NCI-H2029 treated with DMSO at 0.1 percent for 48 hours (cell line): ENCODE results near the gene HAGHL.

Experiments used
- DNase-seq: peaks from one replicate; lab custom pipeline; 2025; lab: John Stamatoyannopoulos, UW

HAGHL gene

DNA sequence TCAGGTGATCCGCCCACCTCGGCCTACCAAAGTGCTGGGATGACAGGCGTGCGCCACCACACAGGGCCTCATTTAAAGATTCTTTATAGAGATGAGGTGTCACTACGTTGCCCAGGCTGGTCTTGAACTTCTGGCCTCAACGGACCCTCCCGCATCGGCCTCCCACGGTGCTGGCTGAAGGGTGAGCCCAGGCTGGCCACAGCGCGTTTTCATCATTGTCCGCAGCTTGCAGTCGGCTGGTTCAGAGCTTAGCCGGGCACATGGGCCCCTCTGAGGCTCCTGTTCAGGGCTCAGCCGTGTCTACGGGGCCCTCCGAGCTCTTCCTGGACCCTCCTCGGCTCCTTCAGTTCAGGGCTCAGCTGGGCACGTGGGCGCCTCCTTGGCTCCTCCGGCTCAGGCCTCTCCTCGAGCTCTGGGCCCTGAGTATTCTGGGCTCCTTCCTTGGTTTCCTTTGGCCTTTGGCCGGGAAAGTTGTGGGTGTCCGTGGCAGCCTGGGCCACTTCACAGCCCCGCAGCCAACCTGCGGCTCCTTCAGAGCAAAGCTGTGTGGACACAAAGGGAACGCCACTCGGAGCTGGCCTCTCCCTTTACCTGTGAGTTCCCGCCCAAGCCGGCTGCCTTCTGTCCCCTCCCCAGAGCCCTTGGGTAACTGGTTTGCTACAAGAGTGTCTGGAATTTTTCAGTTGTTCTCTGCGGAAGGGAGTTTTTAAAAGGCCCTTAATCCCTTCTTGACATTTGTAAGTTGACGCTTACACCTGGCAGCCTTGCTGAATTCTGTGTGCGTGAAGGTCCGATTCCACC is 32.4 kb downstream of the HAGHL start:
- no peak for DNase-seq

DNA sequence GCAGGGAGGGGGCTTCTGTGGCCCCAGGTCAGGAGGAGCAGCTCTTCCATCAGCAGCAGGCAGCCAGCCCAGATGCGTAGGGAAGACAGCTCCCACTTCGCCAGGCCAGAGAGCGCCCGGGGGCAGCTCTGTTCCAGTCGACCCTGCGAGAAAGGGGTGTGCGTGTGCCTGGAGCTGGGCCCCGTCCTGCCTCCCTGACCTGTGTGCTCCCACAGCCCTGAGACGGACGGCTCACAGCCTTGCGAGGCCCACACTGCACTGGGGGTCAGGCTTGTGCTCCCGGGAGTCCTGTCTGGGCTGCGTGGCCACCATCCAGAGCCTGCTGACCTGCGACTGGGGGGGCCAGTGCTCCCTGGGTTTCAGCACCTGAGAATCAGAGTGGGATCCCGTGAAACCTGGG is 33.2 kb downstream of the HAGHL start:
- DNase-seq: no peak

DNA sequence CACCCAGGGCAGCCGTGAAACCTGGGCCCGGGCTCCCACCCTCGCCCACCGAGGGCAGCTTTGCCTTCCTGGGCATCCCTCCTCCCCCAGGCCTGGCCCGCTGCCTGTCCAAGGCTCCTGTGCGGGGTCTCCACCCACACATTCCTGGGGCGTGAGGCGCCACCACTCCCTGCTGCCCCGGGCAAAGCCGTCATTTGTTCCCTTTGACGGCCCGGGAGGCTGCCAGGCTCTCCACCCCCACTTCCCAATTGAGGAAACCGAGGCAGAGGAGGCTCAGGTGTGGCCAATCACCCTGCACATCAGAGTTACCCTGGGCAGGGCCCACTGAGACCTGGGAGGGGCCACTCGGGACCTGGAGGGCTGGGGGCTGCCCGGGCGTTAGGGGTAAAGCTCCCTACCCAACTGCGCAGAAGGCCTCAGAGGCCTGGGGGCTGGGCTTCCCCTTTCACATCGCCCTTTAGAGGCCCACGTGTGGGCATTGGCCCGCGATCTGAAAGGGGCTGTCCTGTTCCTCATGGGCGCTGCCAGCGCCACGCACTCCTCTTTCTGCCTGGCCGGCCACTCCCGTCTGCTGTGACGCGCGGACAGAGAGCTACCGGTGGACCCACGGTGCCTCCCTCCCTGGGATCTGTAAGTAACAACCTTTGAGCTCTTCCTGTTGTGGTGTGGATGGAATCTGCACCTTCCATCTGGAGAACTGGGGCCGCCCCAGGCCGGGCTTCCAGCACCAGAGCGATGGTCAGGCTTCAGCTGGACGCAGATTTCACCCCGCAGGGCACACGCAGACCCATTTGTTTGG is 33.8 kb downstream of the HAGHL start, which contains the start of gene MSLN:
Gene MSLN, plus strand, starts transcription at position 190 of the 799 bp plus-strand sequence. CDS start 1,947 bp downstream, outside the sequence.
- DNase-seq: no peak

DNA sequence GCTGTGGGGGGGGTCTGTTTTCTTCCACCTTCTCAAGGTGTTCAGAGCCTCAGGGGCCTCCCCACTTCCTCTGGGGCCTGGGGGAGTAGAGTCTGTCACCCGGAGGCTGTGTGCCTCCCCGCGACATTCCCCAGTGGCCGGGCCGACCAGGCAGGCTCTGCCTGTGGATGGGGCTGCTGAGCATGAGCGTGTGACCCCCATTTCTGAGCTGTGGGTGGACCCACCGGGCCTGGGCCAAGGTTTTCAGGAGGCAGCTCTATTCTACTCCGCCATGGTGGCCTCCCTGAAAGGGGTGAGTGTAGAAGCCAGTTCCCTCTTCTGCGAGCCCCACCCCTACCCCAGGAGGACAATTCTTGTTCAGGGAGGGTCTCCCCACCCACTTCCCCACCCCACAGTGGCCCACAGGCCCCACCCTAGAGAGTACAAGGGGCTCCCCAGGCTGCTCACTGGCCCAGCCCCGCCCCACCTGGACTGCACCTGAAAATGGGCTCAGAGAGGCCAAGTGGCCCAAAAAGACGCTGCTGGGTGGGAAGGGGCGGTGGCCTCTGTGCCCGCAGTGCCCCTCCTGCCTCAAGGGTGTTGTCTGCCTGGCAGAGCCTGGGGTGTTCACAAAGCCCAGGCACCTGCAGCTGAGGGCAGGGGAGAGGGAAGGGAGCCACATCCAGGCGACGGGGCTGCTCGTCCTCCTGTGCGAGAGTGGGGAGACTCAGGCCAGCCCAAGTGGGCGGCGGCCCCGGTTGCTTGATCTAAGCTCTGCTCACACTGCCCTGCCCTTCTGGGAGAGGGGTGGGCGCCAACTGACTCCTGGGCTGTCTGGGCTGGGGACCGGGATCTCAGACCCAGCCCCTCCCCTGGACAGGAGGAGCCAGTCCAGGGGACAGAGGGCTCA is 35.0 kb downstream of the HAGHL start:
- DNase-seq: no peak

DNA sequence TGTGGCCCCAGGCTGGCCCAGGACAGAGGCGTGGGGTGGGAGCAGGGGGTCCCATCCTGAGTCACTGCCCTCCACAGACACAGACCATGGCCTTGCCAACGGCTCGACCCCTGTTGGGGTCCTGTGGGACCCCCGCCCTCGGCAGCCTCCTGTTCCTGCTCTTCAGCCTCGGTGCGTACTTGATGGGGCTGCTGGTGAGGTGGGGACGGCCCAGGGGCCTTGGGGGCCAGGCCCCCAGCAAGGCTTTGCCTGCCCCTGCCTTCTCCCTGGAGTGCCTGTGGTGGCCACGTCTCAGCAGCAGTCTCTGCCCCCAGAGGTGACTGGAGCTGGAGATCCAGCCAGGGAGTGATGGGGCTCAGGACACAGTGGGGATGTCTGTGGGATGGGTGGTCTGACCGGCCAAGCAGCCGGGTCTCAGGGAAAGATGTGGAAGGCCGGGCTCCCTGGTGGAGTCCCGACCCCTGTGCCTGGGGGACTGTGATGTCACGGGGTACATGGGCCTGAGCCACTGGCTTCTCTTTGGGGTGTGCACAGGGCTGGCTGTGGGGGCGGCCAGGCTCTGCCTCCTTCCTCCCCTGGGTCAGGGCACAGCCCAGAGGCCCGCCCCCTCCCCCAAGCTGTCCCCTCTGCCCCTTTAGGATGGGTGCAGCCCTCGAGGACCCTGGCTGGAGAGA is 35.8 kb downstream of the HAGHL start:
- DNase-seq: no peak

DNA sequence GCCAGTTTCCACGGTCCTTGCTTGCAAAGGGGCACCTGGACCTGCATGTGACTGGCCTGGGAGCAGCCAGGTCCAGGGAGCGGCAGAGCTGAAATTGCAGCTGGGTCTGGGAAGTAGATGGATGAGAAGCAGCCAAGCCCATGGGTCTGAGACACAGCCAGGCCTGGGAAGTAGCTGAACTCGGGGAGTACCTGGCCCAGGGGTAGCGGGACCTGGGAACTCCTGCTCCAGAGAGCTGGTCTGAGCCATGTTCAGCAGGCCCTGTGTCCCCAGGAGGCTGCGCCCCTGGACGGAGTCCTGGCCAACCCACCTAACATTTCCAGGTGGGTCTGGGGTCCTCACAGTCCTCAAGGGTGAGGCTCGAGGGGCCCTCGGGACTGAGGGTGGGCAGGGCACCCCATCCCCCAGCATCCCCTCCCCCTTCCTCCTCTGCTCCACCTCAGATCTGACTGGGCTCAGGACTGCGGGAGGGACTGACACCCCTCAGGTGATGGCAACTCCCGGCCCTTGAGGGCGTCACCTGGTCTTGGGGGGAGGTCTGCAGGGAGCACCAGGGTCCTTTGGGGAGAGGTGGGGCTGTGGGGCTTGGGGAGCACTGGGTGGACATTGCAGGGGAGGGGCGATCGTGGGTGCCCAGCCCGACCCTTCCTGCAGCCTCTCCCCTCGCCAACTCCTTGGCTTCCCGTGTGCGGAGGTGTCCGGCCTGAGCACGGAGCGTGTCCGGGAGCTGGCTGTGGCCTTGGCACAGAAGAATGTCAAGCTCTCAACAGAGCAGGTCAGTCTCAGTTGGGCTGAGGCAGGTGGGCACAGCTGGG is 36.7 kb downstream of the HAGHL start:
- DNase-seq: no peak

DNA sequence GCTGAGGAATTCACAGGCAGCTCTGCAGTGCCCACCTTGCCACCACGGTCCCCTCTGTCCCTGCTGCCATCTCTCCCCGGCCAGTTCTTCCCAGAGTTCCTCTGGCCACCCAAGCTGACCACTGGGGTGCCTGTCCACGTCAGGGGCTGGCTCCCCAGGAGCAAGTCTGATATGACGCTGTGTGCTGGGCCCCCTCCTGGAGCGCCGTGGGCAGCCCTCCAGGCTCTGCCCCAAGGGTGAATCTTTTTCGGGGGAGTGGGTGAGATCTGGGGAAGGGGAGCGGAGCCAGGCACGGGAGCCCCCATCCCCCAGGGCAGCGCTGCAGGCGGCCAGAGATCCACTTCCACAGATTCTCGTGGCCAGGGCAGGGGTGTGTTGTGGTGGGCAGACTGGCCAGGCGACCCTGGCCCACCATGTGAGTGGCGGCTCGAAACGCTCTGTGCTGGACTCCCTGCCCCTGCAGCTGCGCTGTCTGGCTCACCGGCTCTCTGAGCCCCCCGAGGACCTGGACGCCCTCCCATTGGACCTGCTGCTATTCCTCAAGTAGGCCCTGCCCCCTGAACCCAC is 37.4 kb downstream of the HAGHL start:
- DNase-seq: no peak

DNA sequence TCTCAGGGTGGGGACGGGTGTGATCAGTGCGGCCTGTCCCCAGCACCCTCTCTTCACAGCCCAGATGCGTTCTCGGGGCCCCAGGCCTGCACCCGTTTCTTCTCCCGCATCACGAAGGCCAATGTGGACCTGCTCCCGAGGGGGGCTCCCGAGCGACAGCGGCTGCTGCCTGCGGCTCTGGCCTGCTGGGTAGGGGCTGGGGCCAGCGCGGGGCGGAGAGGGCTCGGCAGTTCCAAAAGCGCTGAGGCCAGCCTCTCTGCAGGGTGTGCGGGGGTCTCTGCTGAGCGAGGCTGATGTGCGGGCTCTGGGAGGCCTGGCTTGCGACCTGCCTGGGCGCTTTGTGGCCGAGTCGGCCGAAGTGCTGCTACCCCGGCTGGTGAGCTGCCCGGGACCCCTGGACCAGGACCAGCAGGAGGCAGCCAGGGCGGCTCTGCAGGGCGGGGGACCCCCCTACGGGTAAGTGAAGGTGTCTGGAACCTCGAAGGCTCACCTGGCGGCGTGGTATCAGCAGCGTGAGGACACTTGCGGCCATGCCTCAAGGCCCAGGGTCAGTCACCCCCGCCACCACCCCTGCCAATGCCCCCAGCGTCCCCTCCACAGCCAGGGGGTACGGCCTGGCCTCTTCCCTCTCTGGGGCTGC is 38.1 kb downstream of the HAGHL start:
- no peak for DNase-seq

DNA sequence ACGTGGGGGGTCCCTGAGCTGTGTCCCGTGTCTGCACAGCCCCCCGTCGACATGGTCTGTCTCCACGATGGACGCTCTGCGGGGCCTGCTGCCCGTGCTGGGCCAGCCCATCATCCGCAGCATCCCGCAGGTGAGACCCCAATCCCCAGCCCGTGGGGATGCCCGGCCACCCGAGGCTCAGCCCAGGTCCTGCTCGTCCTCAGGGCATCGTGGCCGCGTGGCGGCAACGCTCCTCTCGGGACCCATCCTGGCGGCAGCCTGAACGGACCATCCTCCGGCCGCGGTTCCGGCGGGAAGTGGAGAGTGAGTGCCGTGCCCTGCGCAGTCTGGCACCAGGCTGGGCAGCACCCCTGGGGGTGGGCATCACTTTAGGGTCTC is 38.6 kb downstream of the HAGHL start:
- DNase-seq: no peak

DNA sequence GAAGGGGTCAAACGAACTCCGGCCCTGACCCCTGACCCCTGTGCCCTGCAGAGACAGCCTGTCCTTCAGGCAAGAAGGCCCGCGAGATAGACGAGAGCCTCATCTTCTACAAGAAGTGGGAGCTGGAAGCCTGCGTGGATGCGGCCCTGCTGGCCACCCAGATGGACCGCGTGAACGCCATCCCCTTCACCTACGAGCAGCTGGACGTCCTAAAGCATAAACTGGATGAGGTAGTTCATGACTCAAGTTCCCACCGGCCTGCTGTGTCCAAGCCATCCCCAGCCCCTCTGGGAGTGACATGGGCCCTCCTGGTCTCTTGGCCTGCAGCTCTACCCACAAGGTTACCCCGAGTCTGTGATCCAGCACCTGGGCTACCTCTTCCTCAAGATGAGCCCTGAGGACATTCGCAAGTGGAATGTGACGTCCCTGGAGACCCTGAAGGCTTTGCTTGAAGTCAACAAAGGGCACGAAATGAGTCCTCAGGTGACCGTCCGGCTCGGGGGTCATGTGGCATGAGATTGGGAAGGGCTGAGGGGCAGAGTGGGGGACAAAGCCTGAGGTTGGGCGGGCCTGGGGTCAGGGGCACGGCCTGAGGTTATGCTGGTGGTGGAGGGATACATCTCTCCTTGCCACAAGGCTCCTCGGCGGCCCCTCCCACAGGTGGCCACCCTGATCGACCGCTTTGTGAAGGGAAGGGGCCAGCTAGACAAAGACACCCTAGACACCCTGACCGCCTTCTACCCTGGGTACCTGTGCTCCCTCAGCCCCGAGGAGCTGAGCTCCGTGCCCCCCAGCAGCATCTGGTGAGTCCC is 39.3 kb downstream of the HAGHL start:
- no peak for DNase-seq

DNA sequence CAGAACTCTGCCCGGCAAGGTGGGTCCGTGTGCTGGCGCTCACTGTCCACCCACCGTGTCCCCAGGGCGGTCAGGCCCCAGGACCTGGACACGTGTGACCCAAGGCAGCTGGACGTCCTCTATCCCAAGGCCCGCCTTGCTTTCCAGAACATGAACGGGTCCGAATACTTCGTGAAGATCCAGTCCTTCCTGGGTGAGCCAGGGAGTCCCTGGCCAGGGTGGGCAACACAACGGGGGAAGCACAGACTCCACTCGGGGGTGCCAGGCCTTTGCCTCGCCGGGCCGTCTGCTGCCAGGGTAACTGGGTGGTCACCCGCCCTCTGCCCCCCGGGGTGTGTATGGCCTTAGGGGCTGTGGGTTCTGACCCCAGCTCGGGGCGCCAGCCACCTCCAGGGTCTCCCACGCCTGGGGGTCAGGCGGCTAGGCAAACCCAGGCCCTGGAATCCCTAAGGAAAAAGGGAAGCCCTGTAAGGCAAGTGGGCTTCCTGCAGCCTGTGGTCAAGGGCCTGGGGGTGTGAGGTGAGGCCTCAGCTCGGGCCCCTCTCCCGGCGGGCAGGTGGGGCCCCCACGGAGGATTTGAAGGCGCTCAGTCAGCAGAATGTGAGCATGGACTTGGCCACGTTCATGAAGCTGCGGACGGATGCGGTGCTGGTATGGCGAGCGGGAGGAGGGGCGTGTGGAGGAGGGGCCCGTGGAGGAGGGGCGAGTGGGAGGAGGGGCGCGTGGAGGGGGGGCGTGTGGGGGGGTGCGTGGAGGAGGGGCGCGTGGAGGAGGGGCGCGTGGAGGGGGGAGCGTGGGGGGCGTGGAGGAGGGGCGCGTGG is 40.1 kb downstream of the HAGHL start:
- no peak for DNase-seq

DNA sequence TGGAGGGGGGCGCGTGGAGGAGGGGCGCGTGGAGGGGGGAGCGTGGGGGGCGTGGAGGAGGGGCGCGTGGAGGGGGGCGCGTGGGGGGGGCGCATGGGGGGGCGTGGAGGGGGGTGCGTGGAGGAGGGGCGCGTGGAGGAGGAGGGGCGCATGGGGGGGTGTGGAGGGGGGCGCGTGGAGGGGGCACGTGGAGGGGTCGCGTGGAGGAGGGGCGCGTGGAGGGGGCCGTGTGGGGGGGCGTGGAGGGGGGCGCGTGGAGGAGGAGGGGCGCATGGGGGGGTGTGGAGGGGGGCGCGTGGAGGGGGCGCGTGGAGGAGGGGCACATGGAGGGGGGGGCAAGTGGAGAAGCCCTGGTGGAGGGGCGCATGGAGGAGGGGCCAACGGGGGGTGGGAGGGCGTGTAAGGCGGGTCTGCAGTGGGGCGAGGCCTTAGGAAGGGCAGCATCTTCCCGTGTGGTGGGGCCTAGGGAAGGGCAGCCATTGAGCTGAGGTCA is 40.9 kb downstream of the HAGHL start:
- no peak for DNase-seq

DNA sequence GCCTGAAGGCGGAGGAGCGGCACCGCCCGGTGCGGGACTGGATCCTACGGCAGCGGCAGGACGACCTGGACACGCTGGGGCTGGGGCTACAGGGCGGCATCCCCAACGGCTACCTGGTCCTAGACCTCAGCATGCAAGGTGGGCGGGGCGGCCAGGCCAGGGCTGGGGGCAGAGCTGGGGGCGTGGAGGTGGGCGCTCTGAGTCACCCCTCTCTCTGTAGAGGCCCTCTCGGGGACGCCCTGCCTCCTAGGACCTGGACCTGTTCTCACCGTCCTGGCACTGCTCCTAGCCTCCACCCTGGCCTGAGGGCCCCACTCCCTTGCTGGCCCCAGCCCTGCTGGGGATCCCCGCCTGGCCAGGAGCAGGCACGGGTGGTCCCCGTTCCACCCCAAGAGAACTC is 41.5 kb downstream of the HAGHL start:
- no peak for DNase-seq

DNA sequence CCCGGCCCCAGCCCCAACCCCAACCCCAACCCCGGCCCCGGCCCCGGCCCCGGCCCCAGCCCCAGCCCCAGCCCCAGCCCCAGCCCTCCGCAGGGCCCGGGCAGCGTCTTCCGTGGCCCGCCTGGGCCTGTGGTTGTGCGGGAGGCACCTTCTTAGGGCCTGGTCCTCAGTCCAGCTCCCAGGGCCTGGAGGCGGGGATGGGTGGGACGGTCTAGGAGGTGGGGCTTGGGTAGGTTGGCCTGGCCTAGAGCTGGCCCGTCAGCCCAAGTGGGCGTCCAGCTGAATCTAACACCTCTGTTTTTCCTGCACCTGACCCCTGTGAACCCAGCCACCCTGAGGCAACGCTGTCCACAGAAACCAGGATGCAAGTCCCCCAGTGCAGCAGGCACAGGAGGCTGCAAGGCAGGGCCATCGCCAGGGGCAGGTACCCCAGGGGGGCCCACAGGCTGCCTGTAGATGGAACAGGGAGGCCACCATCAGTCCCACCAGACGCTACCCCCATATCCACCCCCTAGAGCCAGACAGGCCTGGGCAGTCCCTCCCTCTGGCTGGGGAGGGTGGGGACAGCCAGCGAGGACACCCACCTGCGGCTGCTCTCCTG is 42.4 kb downstream of the HAGHL start:
- no peak for DNase-seq

DNA sequence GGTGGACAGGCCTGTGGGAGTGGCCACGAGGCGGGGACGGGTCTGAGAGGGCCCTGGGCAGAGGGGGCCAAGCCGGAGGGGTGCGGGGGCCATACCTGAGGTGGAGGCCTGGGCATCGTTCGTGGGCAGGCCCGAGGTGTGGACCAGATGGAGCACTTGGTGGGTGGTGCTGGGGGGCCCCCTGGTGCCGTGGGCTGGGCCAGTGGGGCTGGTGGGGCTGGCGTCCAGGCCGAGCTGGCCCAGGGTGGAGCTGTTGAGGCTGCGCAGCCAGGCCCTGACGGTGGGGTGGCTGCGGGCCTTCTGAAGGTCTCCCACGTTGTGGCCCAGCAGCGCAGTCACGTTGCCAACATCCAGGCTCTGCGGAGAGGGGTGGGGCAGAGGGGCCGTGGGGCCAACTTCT is 43.0 kb downstream of the HAGHL start:
- DNase-seq: no peak

DNA sequence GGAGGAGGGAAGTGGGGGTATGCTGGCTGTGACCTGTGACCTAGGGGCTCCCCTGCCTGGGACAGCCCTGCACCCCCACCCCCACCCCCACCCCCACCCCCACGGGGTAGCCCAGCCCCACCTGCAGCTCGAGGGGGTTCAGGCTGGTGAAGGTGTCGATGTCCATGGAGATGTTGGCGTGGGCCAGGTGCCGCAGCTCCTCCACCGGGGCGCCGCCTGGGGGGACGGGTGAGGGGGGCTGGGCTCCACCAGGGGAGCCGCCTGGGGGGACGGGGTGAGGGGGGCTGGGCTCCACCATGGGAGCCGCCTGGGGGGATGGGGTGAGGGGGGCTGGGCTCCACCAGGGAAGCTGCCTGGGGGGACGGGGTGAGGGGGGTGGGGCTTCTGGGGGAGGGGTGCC is 43.5 kb downstream of the HAGHL start:
- no peak for DNase-seq

DNA sequence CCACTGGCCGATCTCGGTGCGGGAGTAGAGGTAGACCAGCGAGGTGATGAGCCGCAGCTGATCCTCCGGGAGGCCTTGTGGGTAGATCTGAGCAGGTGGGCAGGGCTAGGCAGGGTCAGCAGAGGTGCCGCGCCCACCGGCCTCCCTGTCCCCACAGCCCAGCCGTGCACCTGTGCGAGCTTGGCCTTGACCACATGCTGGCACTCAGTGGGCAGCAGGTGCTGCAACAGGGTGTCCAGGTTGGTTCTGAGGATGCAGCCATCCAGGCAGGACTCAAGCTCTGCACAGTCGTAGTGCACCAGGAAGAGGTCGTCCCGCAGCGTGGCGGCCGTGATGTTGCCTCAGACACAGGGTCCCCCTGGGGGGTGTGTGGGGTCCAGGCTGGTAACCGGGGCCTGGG is 46.1 kb downstream of the HAGHL start:
- no peak for DNase-seq
